ENCODE results near the gene STXBP6.
"Not testable (repeated sequence)": the region's sequence is repeated elsewhere in the genome, so short reads cannot be mapped to it uniquely, and the experiment has no call there.

Gene STXBP6

DNA sequence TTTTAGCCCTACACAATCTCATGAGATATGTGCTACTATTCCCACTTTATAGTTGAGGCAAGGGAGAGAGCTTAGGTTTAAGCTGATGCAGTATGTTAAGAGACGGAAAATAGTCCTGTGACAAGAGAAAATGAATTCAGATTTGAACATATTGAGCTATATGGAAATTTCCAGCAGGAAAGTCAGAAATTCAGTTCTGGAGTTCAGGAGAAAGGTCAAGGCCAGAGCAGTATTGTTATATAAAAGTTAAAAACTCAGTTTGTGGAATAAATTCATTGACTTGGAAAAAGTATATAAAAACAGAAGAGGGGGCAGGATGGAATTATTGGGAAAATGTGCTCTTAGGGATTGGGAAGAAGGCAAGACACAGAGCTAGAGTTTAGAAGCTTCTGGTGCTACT, 248.9 kb downstream of the STXBP6 start:
- DNase-seq (ENCODE audit: low spot score), result no peak

DNA sequence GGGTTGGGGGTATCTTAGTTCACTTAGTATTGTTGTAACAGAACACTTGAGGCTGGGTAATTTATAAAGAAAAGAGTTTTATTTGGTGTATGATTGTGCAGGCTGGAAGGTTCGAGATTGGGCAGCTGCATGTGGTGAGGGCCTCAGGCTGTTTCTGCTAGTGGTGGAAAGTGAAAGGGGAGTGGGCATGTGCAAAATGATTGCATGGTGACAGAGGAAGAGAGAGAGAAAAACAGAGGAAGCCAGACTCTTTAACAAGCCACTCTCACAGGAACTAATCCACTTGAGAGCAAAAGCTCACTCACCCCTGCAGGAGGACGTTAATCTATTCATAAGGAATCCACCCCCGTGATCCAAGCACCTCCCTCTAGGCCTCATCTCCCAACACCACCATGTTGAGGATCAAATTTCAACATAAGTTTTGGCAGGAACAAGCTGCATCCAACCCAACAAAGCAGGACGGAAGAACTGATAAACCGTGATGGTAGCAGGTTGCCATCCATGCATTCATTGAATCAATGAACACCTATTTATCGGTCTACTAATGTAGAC, 251.0 kb downstream of the STXBP6 start:
- no peak for DNase-seq (ENCODE audit: low spot score)

DNA sequence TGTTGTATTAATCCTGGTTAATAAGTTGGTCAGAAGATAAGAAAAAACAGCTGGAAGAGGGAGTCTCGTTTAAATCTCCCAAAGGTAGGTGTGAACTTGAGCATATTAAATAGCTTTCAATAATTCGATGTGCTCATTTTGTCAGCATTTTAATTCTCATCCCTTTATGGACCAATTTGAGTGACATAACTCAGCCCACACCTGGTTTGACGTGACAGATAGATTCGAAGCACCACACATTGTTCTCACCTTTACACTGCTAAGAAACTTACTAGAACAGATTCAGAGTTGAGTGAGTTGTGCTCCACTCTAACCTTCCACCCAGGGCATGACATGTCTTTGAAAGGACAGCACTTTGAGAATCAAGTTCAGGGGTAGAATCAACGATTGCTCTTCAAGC, 254.5 kb downstream of the STXBP6 start:
- no peak for DNase-seq (ENCODE audit: low spot score)

DNA sequence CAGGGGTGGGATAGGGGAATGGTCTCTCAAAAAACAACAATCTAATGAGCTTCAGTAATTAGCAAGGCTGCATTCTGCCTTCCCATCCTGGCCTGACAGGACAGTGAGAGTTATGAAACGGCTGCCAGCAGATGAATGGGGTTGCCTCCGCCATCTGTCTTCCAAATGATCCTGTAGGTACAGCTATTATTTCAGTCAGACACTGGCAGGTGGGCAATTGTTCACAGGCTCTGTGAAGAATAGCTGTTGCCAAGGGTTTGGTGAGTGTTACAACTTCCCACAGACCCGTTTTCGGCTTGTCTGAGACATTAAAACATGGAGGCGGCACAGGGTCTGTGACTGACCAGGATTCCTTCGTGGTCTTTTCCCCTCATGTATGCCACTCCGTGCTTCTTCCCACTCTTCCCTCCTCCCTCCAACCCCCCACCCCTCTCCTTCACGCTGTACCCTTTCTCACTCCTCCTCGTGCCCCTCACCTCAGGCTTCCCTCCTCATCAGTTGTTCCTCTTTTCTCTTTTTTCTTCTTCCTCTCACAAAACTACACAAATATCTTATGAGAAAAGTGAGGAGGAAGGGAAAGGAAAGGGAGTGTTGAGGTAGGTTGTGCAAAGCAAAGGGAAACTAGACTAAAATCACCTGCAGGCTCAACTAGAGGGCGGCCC, 255.2 kb downstream of the STXBP6 start:
- no peak for DNase-seq (ENCODE audit: low spot score)

DNA sequence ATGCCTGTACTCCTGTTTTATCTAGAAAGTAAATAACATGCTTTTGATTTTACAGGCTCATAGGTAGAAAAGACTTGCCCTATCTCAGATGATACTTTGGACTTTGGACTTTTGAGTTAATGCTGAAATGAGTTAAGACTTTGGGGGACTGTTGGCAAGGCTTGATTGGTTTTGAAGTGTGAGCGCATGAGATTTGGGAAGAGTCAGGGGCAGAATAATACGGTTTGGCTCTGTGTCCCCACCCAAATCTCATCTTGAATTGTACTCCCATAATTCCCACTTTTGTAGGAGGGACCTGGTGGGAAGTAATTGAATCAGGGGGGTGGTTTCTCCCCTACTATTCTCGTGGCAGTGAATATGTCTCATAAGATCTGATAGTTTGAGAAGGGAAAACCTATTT, 259.8 kb downstream of the STXBP6 start:
- DNase-seq (ENCODE audit: low spot score), result no peak

DNA sequence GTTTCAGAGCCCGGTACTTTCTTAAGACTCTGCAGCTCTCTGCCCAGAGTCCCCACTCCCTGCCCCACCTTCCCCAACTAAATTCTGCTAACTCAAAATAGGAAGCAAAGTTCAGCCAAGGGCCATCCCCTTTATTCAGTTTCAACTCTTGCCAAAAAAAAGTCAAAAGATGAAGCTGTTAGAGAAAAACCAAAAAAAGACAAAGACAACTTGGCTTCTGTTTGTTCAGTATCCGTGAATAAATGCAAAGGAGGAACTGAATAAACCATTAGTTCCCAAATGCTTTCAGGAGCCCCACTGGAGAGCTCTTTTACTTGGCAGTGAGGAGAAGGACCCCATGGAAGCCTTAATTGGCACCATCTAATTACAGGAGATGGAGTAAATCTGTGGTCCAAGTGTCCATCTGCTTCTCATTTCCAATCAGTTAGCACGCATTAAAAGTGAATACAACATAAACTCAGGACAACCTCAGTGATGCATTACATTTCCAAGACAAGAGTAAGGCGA, 260.5 kb downstream of the STXBP6 start:
- no peak for DNase-seq (ENCODE audit: low spot score)

DNA sequence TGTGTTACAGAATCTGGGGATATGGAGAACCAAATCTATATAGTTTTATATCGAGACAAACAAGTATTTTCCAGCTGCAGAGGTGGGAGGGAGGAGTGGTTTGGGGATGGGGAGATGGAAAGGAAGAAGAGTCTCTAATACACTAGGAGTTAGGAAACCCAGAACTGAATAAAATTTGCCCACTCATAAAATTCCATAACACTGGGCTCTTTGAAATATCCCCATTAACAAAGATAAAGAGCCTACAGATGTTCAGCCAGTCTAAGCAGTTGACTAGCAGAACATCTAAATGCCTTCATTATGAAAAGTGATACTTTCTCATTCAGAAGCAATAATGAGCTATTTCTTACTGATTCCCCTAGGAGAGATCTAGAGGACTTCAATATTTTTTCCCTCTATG, 264.2 kb downstream of the STXBP6 start:
- no peak for DNase-seq (ENCODE audit: low spot score)

DNA sequence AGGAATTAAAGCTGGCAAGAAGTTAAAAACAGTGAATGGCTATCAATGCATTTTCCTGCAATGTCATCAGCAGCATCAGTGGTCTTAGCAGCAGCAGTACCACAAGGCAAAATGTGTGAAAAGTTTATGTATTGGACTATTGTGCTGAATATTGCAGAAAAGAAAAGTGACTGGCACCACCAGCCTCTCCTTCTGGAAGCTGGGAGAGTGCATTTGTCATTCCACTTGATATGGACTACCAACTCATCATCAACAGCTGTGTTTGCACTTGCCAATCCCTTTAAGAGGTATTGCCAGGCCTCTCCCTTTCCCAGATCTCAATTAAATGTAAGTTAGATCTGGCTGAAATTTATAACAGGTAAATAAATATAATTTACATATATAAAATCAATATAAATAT, 265.0 kb downstream of the STXBP6 start:
- DNase-seq (ENCODE audit: low spot score), result no peak

DNA sequence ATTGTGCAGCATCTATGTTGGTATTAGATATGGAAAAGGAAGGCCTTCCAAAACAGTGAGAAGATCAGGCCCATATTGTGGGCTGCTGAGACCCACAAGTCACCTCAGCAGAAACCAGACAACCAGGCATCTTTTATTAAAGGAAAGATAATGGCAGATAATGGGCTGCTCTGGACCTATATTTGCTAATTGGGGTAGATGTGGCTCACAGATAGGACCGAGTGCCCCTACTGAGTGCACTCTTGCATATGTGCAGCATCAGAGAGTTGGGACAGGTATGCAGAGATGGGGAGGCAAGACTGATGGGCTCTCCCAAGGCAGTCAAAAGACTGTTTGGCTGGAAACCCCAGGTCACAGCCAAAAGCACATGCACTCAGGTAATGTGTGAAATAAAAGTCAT, 266.2 kb downstream of the STXBP6 start:
- DNase-seq (ENCODE audit: low spot score), result no peak

DNA sequence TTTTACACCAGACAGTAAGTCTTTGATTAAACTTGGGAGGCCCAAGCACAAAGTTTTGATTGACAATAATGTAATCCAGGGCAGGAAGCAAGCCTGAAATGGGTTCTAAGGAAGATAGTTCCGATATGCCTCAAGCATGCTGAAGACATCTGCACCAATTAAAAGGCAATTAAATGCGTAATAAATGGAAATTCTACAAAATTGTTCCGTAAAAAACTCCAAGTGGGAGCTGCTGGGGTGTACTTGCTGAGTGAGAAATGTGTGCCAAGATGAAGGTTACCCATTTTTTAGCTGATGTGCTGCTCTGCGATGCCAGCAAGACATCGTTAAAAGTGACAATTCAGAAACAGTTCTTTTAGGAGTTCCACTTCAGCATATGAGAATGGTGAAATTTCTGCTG, 269.7 kb downstream of the STXBP6 start:
- DNase-seq (ENCODE audit: low spot score), result no peak

DNA sequence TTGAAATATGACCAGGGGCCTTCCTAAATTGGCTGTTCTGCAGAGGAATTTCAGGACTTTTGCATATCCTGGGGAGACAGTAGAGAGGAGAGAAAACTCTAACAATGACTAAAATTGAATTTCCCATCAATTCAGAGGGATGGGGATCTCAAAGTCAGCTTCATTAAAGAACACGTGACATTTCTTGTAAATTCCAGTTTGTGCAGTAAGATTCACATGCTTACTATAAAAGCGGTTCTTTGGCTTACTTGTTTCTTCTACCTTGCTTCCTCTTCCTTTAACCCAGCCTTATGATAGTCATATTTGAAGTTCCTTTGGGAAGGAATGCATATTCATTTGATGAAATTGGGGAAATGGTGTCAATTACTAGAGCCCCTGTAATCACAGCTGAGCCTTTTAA, 272.3 kb downstream of the STXBP6 start:
- DNase-seq (ENCODE audit: low spot score), result no peak

DNA sequence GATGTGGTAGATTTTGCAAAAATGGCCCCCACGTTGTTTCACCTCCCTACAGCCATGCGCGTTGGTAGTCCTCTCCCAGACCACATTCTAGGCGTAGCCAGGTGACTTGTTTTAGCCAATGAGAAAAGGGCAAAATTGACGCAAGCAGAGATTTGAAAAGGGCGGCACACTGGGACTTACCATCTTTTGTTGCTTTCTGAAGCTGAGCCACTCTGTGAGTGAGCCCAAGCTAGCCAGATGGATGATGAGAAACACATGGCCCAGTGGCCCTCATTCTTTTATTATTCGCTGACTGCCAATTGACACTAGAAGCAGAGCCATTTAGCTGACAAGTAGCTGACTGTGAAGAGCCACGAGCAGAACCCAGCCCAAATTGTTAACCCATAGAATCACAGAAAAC, 274.0 kb downstream of the STXBP6 start:
- DNase-seq (ENCODE audit: low spot score), result no peak

DNA sequence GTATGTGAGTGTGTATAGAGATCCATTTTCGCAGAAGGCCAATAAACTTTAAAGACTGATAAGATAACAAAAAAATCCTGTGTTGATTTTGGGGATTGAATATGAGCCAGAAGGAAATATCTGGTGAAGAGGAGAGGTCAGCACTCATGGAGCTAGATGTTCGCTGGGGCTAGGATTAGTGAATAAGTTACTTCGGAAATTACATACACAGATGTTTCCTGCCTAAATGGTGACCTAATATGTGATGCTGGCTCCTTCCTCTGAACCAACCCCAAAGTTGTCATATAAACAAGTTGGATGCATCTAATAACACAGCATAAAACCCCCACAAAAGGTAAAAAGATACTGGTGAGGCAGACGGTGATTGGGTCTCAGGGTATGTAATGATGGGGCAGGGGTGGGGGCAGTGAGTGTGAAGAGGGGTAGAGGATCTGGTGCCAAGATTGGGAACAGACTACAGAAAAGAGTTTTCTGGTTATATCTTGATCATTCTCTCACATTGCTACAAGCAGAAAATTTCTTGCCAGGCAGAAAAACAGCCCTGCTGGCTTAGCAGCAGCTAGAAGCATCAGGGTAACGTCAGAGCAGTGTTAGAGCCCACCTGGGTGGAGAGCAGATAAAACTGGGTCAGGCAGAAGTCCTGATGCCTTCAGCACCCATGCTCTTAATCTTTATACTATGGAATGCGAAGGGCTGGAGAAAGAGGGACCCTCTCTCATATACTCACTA, 275.6 kb downstream of the STXBP6 start:
- no peak for DNase-seq (ENCODE audit: low spot score)

DNA sequence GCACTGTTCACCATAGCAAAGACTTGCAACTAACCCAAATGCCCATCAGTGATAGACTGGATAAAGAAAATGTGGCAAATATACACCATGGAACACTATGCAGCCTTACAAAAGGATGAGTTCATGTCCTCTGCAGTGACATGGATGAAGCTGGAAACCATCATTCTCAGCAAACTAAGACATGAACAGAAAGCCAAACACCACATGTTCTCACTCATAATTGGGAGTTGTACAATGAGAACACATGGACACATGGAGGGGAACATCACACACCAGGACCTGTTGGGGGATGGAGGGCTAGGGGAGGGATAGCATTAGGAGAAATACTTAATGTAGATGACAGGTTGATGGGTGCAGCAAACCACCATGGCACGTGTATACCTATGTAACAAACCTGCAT, 276.4 kb downstream of the STXBP6 start:
- DNase-seq (ENCODE audit: low spot score), result not testable (repeated sequence)

DNA sequence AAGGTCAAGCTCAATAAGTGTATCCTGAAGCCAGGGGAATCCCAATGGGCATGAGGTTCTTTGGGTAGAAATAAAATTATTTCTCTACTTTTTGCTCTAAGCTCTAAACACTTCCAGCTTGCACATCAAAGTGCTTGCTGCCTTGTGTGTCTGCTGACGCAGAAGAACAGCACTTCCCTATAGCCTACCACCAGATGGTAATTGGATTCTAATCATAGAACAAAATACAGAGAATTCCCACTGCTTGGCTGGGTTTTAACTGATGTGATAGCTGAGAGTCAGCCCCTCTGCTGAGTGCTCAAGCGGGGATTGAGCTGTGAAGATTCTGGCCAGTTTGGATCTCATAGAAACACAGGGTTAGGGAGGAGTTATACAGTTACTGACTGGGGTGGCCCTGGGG, 283.5 kb downstream of the STXBP6 start:
- no peak for DNase-seq (ENCODE audit: low spot score)

DNA sequence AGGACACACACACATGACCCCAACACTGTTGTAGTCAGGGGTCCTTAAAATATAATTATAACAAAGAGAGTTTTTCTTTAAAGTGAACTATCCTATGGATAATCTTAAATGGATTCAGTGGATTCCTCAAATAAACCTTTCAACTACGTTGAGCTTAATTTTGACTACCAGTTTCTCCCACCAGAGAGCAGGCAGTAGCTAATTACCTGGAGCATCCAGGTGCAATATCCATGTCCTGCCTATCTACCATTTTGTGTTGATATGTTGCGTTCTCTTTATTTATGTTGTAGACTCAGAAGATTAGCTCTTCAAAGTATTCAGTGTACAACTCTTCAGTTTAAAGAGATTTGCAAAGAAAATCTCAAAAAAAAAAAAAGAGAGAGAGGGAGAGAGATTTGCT, 288.8 kb downstream of the STXBP6 start:
- no peak for DNase-seq (ENCODE audit: low spot score)

Measured in GM03348 (cell line).